HCT116 (cell line): ENCODE measurements around the gene ZNF398. TPM values are rescaled to one million over a fixed set of nuclear protein-coding genes. Genes with fewer than 3 reads are reported as not detected.

Experiments used
- ATAC-seq: fragments of 200-7000 bp; cut with Tn5 transposase; 2 replicates; pipeline ENCODE4 v1.9.1; 2020; ENCODE audit warnings: mild to moderate bottlenecking, moderate library complexity
- BruUV-seq: library from RNA; stranded (reverse); fragments of 400-500 nt; replicated peaks from 2 replicates; lab custom pipeline; 2021; lab: Mats Ljungman, UMichigan
- CTCF ChIA-PET: fragments of 300-600 bp; sonication (Branson Sonifier 250); formaldehyde crosslinking; loops from one replicate; lab custom pipeline; 2021; ENCODE audit warnings: antibody characterized with exemption; lab: Charles Lee
- POLR2A ChIA-PET: fragments of 300-600, 350-600 bp; sonication (Branson Sonifier 250); formaldehyde crosslinking; loops from one replicate; lab custom pipeline; 2021; ENCODE audit warnings: antibody characterized with exemption; lab: Charles Lee
- RAD21 ChIA-PET, 2 experiments: fragments of 300-600 bp; sonication (Branson Sonifier 250); formaldehyde crosslinking; loops; one replicate each; lab custom pipeline; 2023; ENCODE audit warnings: low total read pairs in 2 of 2; ENCODE audit not compliant: uncharacterized antibody in 2 of 2, unreplicated experiment in 2 of 2, low non-redundant PET in 1 of 2; lab: Charles Lee
- DNase-seq: peaks from one replicate; pipeline ENCODE4 v3.0.0-alpha.2; 2010; ENCODE audit warnings: low read depth, low spot score
- H2AFZ ChIP-seq: fragments of 200-600 bp; shearing (Covaris generic), sonication (generic); 2 replicates; pipeline ENCODE4 v1.6.1; 2017; ENCODE audit warnings: low read depth, mixed run types, mixed read lengths, antibody characterized with exemption, low read length; ENCODE audit not compliant: poor library complexity, severe bottlenecking
- H3K27ac ChIP-seq: 2 replicates; pipeline ENCODE4 v1.5.1; 2012; ENCODE audit warnings: low read depth, low read length
- H3K27me3 ChIP-seq: fragments of 200-600 bp; sonication (generic); 2 replicates; pipeline ENCODE4 v1.6.1; 2016; ENCODE audit warnings: mixed run types, low read length, mixed read lengths; ENCODE audit not compliant: insufficient read depth
- H3K36me3 ChIP-seq, 2 experiments: fragments of 200-500 bp in 1 of 2; fragments of 200-600 bp in 1 of 2; sonication (Bioruptor generic) in 1 of 2; sonication (generic) in 1 of 2; 2 replicates each; pipeline versions ENCODE4 v1.5.1 to v1.6.1; 2014 to 2016; ENCODE audit warnings: low read length in 2 of 2, inconsistent platforms in 1 of 2, mixed read lengths in 1 of 2, mixed run types in 1 of 2; ENCODE audit not compliant: insufficient read depth in 2 of 2, control insufficient read depth in 1 of 2
- H3K4me1 ChIP-seq, 2 experiments: fragments of 200-600 bp in 1 of 2; sonication (generic) in 1 of 2; 2 replicates each; pipeline versions ENCODE4 v1.5.1 to v1.6.1; 2012 to 2017; ENCODE audit warnings: low read length in 2 of 2, inconsistent platforms in 1 of 2, mild to moderate bottlenecking in 1 of 2, mixed read lengths in 1 of 2, mixed run types in 1 of 2, moderate library complexity in 1 of 2; ENCODE audit not compliant: insufficient read depth in 2 of 2, control insufficient read depth in 1 of 2
- H3K4me2 ChIP-seq: fragments of 200-600 bp; sonication (generic); 2 replicates; pipeline ENCODE4 v1.6.1; 2017; ENCODE audit warnings: mixed run types, low read length, mixed read lengths
- H3K4me3 ChIP-seq, 2 experiments: fragments of 200-600 bp in 1 of 2; sonication (generic) in 1 of 2; replicated peaks in 1 of 2; 2 replicates each; pipeline ENCODE4 v1.5.1; 2011 to 2016; ENCODE audit warnings: low read length in 2 of 2, control low read depth in 1 of 2, low read depth in 1 of 2, mild to moderate bottlenecking in 1 of 2, mixed read lengths in 1 of 2, mixed run types in 1 of 2
- H3K79me2 ChIP-seq: fragments of 200-600 bp; sonication (generic); 2 replicates; pipeline ENCODE4 v1.6.1; 2017; ENCODE audit warnings: mild to moderate bottlenecking, mixed run types, low read length, moderate library complexity, mixed read lengths; ENCODE audit not compliant: insufficient read depth
- H3K9ac ChIP-seq: fragments of 200-600 bp; sonication (generic); 2 replicates; pipeline ENCODE4 v1.6.1; 2016; ENCODE audit warnings: low read length, mixed read lengths
- H3K9me2 ChIP-seq: fragments of 200-600 bp; sonication (generic), shearing (Covaris generic); 2 replicates; pipeline ENCODE4 v1.6.1; 2017; ENCODE audit warnings: mixed run types, mild to moderate bottlenecking, moderate library complexity; ENCODE audit not compliant: insufficient read depth
- H3K9me3 ChIP-seq, 2 experiments: fragments of 200-500 bp in 1 of 2; fragments of 200-600 bp in 1 of 2; sonication (Bioruptor generic) in 1 of 2; sonication (generic) in 1 of 2; 2 replicates each; pipeline ENCODE4 v1.6.1; 2014 to 2017; ENCODE audit warnings: low read length in 2 of 2, mixed read lengths in 2 of 2, inconsistent platforms in 1 of 2, low read depth in 1 of 2, mild to moderate bottlenecking in 1 of 2, mixed run types in 1 of 2, moderate library complexity in 1 of 2; ENCODE audit not compliant: control insufficient read depth in 1 of 2, insufficient read depth in 1 of 2
- H4K20me1 ChIP-seq: fragments of 200-600 bp; sonication (generic), shearing (Covaris generic); 2 replicates; pipeline ENCODE4 v1.6.1; 2017; ENCODE audit warnings: mixed run types, mild to moderate bottlenecking, moderate library complexity; ENCODE audit not compliant: insufficient read depth
- CBX3 ChIP-seq: IDR thresholded peaks from 2 replicates; pipeline ENCODE4 v1.6.1; 2012; ENCODE audit warnings: low read depth
- CTCF ChIP-seq, 3 experiments: fragments of 200-600 bp in 1 of 3; sonication (generic) in 1 of 3; IDR thresholded peaks in 2 of 3; conservative IDR thresholded peaks in 1 of 3; 2 replicates each; pipeline ENCODE4 v1.5.1; 2012 to 2017; ENCODE audit warnings: low read depth in 2 of 3, low read length in 2 of 3, antibody characterized with exemption in 1 of 3, borderline replicate concordance in 1 of 3, control low read depth in 1 of 3, mild to moderate bottlenecking in 1 of 3, mixed read lengths in 1 of 3, mixed run types in 1 of 3, moderate library complexity in 1 of 3; ENCODE audit not compliant: insufficient read depth in 1 of 3
- EGR1 ChIP-seq: IDR thresholded peaks from 2 replicates; pipeline ENCODE4 v1.6.1; 2012; ENCODE audit warnings: low read depth
- ELF1 ChIP-seq: IDR thresholded peaks from 2 replicates; pipeline ENCODE4 v1.6.1; 2012; ENCODE audit warnings: low read depth, borderline replicate concordance
- EZH2 ChIP-seq: fragments of 200-600 bp; sonication (generic); IDR thresholded peaks from 2 replicates; pipeline ENCODE4 v1.6.1; 2017; ENCODE audit warnings: antibody characterized with exemption, mixed run types
- EZH2phosphoT487 ChIP-seq: fragments of 200-600 bp; IDR thresholded peaks from 2 replicates; pipeline ENCODE4 v1.6.1; 2018; ENCODE audit warnings: antibody characterized with exemption, borderline replicate concordance
- JUND ChIP-seq: IDR thresholded peaks from 2 replicates; pipeline ENCODE4 v1.6.1; 2012
- POLR2A ChIP-seq: IDR thresholded peaks from 2 replicates; pipeline ENCODE4 v1.7.0; 2011; ENCODE audit warnings: borderline replicate concordance; ENCODE audit not compliant: insufficient read depth, insufficient read length; ENCODE audit errors: extremely low read depth
- POLR2AphosphoS5 ChIP-seq: IDR thresholded peaks from 2 replicates; pipeline ENCODE4 v1.6.1; 2011; ENCODE audit warnings: mild to moderate bottlenecking, low read depth, low read length, moderate library complexity
- RAD21 ChIP-seq: IDR thresholded peaks from 2 replicates; pipeline ENCODE4 v1.6.1; 2012; ENCODE audit warnings: low read depth, mild to moderate bottlenecking
- REST ChIP-seq: IDR thresholded peaks from 2 replicates; pipeline ENCODE4 v1.6.1; 2012; ENCODE audit warnings: low read depth
- SIN3A ChIP-seq: IDR thresholded peaks from 2 replicates; pipeline ENCODE4 v1.6.1; 2012; ENCODE audit warnings: low read depth
- SP1 ChIP-seq: IDR thresholded peaks from 2 replicates; pipeline ENCODE4 v1.6.1; 2012; ENCODE audit warnings: low read depth
- TCF7L2 ChIP-seq: IDR thresholded peaks from 2 replicates; pipeline ENCODE4 v1.7.0; 2011; ENCODE audit warnings: borderline replicate concordance, inconsistent platforms; ENCODE audit not compliant: insufficient read depth, insufficient read length; ENCODE audit errors: extremely low read depth
- ZBTB33 ChIP-seq: IDR thresholded peaks from 2 replicates; pipeline ENCODE4 v1.6.1; 2011; ENCODE audit warnings: mild to moderate bottlenecking, low read length, moderate library complexity; ENCODE audit not compliant: insufficient replicate concordance; ENCODE audit errors: extremely low read depth
- ZNF274 ChIP-seq: fragments of 200-500 bp; sonication (Bioruptor generic); IDR thresholded peaks from 2 replicates; pipeline ENCODE4 v1.6.1; 2014; ENCODE audit warnings: mild to moderate bottlenecking, low read depth, low read length, inconsistent platforms
- intact Hi-C: fragments of 100-400 bp; cut with micrococcal nuclease; formaldehyde crosslinking; loops from 2 replicates; pipeline ENCODE4 v1.10.0; 2022
- total RNA-seq: library from RNA; stranded (reverse); gene quantifications from one replicate; pipeline ENCODE4 v1.2.1, GENCODE V29; 2021; ENCODE audit not compliant: unreplicated experiment
- TF ChIP-seq, protein P1 (sequence below): IDR thresholded peaks from 2 replicates; pipeline ENCODE4 v1.6.1; 2012

The ZNF398 gene
- total RNA-seq, 1 experiment from 2014 or later = 14.1 TPM

- DNase-seq (peak; percentile 85), ATAC-seq (peak; percentile 85)
- no TSS peak for BruUV-seq
- Histone ChIP-seq H3K9me2 (no peaks in the 10 kb centered on the region), H3K27me3 (no peaks in the 10 kb centered on the region), H4K20me1 (peaks cover 4% of the 10 kb centered on the region; the same call in 1 of the 2 replicates), H3K36me3 (peaks cover 0 to 11% of the 10 kb centered on the region in 2 experiments; a peak in 3 of 4 replicates), H3K4me3 (peak within 1 kb of the TSS; percentile 83 to 97), H3K27ac (peak within 1 kb of the TSS; percentile 96), H2AFZ (peak within 1 kb of the TSS; percentile 17), H3K4me1 (peaks cover 10 to 27% of the 10 kb centered on the region in 2 experiments), H3K9me3 (peaks cover 0 to 9% of the 10 kb centered on the region in 2 experiments; a peak in 2 of 4 replicates), H3K4me2 (peak within 1 kb of the TSS; percentile 96), H3K79me2 (peaks cover 26% of the 10 kb centered on the region), H3K9ac (peak within 1 kb of the TSS; percentile 91)
- ChIA-PET RAD21 (no interaction called here), POLR2A (interaction anchor here (0.7 to 1.5 kb wide), 5 partner anchors 13 to 60 kb away, joined by 3 to 5 read pairs (median 3); partner anchors contain the start of gene ZNF398), CTCF (interaction anchor here (1.1 to 4.5 kb wide), 3 partner anchors 22 to 69 kb away, joined by 3 to 28 read pairs (median 3); partner anchors contain the start of genes ZNF282 and ZNF398)
- intact Hi-C loops = loop anchor here (1.0 to 2.0 kb wide), 2 partner anchors 21 to 61 kb away; partner anchors contain the start of gene ZNF398
- peak; percentile 90 for TF ChIP-seq POLR2A
- TF ChIP-seq EGR1 = no peak
- no peak for TF ChIP-seq TCF7L2
- peak; percentile 97 for TF ChIP-seq SIN3A
- peak; percentile 78 for TF ChIP-seq ZBTB33
- peak; percentile 49; the same call in 1 of the 2 replicates for TF ChIP-seq RAD21
- TF ChIP-seq, protein P1, sequence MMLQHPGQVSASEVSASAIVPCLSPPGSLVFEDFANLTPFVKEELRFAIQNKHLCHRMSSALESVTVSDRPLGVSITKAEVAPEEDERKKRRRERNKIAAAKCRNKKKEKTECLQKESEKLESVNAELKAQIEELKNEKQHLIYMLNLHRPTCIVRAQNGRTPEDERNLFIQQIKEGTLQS = no peak
- TF ChIP-seq CTCF (IDR thresholded peaks at IDR 0.05 in 2 of 3, conservative IDR thresholded peaks at IDR 0.05 in 1 of 3; ENCODE audit: borderline replicate concordance in 1 of 3, insufficient read depth in 1 of 3, low read depth in 2 of 3, low read length in 2 of 3) = peak; percentile 85 to 95 (median 94)
- TF ChIP-seq REST = no peak
- TF ChIP-seq JUND = no peak
- peak; percentile 77; the same call in 1 of the 2 replicates for TF ChIP-seq ELF1
- no peak for TF ChIP-seq CBX3
- no peak for TF ChIP-seq EZH2
- no peak for TF ChIP-seq ZNF274
- peak; percentile 97 for TF ChIP-seq POLR2AphosphoS5
- no peak for TF ChIP-seq EZH2phosphoT487
- peak; percentile 65 for TF ChIP-seq SP1
These were observed 21.2 kb upstream of the ZNF398 start, which contains the start of gene ZNF425 for GRCh38 chr7:149125863-149126661. TSS of gene ZNF425 (minus strand) at chr7:149126324. CDS start at chr7:149126213, 111 bp downstream.
